Embryonic facial prominence (tissue), 1 donor: ENCODE results near the gene CARD11.
"Not testable (repeated sequence)": the region's sequence is repeated elsewhere in the genome, so short reads cannot be mapped to it uniquely, and the experiment has no call there.

ENCODE experiments used
- DNase-seq: peaks from one replicate; pipeline ENCODE4 v3.0.0-alpha.2; 2016; ENCODE audit errors: extremely low spot score

Gene CARD11

GRCh38 chr7:3064067-3064466 lies 20.4 kb upstream of the CARD11 start:
- DNase-seq, result no peak

DNA sequence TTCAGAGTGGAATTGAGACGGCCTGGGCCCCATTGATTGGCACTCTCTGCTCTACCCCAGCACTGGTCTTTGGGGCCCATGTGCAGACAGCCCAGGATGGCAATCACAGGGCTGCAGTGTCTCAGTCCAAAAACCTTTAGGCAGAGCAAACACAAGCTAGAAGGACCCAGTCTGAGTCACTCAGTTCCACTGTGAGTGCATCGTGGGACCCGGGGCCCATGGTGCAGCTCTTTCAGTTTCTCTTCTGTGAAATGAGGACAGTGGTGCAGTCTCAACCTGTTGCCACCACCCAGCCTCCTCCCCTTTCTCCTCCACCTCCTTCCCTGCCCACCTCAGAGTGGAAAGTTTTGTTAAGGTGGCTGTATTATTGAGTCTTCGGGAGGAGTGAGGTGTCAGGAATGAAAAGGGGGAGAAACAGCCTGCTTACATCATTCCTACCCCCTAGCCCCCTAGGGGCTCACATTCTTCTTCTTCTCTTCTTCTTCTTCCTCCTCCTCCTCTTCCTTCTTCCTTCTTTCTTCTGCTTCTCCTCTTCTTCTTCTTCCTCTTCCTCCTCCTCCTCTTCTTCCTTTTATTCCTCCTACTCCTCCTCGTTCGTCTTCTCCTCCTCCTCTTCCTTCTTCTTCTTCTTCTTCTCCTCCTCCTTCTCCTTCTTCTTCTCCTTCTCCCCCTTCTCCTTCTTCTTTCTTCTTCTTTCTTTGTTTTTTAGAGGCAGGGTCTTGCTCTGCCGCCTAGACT lies 19.5 kb upstream of the CARD11 start:
- DNase-seq, result no peak

- no peak for DNase-seq
Observed at GRCh38 chr7:3057066-3057420, 13.4 kb upstream of the CARD11 start.

- no peak for DNase-seq
Observed at GRCh38 chr7:3056234-3057065, 12.8 kb upstream of the CARD11 start.

- no peak for DNase-seq
Observed at GRCh38 chr7:3055626-3056025, 12.0 kb upstream of the CARD11 start.

DNA sequence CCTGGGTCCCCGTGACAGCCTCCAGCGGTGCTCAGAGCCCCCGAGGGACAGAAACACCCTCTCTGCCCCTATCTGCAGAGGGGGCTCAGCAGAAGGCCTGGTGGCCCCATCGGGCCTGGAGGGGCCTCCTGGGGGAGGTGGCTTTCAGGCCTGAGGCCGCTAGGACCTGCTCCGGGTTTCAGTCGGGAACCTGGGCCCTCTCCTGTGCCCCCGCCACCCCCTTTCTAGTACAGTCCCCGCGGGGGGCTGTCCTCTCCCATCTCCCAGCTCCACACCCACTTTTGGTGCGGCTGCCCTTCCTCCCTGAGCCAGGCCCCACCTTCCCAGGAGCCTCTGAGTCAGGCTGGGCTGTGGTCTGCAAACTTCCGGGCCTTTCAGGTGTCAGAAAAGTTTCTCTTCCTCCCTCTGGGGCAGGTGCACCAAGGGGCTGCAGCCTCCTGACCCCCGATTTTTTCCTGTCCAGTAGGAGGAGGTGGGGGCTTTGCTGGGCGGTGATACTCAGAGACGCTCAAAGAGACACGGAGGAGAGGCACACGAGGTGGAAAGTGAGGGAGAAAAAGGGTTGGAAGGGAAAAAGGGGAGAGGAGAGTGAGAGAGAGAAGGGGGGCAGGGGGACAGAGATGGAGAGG lies 692 bp downstream of the CARD11 start:
- no peak for DNase-seq

GRCh38 chr7:3041986-3042675 lies 1.5 kb downstream of the CARD11 start:
- no peak for DNase-seq

DNA sequence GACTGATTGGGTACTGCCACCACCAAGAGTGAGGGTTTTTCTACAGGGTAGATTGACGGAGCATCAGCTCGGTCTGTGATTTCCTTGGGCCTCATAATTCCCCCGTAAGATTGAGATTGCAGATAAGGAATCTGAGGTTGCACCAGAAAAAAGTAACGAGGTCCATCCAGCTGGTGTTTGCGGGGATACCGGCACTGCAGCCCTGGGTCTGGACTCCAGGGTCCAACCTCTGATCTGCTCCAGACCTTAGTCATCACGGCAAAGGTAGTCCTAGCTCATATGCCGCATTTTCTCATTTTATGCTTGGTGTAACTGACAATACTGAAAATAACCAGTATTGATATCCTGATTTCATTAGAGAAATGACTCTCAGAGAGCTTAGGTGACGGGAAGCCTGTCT lies 3.9 kb downstream of the CARD11 start:
- no peak for DNase-seq

GRCh38 chr7:3038011-3038410 lies 5.7 kb downstream of the CARD11 start:
- DNase-seq, result not testable (repeated sequence)

GRCh38 chr7:3037259-3037658 lies 6.4 kb downstream of the CARD11 start:
- DNase-seq, result no peak

- DNase-seq, result no peak
Observed at GRCh38 chr7:3034591-3035150, 9.0 kb downstream of the CARD11 start.

GRCh38 chr7:3033581-3033980 lies 10.1 kb downstream of the CARD11 start:
- no peak for DNase-seq

DNA sequence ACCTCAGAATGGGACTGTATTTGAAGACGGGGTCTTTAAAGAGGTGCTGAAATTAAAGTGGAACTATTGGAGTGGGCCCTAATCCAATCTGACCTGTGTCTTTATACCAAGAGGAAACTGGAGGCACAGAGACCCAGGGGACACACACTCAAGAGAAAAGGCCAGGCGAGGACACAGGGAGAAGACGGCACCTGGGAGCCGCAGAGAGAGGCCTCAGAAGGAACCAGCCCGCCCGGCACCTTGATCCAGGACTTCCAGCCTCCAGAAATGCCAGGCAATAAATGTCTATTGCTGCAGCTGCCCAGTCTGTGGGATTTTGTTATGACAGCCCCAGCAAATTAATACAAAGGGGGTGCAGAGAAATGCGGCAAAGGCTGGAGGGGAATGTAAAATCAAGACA lies 10.5 kb downstream of the CARD11 start:
- DNase-seq, result no peak

DNA sequence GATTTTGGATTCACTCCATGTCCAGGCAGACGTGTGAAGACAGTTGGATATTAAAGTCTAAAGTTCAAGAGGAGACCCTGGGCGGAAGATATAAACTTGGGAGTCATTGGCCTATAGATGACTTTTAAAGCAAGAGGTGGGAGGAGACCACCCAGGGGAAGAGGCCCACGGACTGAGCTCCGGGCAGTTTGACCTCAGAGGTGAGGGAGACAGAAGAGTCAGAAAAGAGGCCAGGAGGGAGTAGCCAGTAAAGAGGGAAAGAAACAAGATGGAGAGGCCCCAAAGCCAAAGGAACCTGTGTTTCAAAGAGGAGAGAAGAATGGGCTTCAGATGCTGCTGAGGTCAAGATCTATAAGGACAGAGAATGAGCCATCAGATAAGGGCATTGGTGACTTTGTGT lies 11.4 kb downstream of the CARD11 start:
- no peak for DNase-seq

DNA sequence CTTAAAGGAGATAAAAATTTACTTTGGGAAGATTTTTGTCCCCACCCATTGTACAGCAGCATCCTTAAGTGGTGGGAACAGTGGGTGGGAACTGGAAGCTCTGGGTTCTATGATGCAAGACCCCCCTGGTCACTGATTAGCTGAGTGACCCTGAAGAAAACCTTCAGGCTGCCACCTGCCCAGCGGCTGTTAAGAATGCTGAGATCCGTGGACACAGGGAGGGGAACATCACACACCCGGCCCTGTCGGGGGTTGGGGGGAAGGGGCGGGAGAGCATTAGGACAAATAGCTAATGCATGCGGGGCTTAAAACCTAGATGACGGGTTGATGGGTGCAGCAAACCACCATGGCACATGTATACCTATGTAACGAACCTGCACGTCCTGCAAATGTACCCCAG lies 14.5 kb downstream of the CARD11 start:
- no peak for DNase-seq

- no peak for DNase-seq
Observed at GRCh38 chr7:3028758-3029093, 14.9 kb downstream of the CARD11 start.

DNA sequence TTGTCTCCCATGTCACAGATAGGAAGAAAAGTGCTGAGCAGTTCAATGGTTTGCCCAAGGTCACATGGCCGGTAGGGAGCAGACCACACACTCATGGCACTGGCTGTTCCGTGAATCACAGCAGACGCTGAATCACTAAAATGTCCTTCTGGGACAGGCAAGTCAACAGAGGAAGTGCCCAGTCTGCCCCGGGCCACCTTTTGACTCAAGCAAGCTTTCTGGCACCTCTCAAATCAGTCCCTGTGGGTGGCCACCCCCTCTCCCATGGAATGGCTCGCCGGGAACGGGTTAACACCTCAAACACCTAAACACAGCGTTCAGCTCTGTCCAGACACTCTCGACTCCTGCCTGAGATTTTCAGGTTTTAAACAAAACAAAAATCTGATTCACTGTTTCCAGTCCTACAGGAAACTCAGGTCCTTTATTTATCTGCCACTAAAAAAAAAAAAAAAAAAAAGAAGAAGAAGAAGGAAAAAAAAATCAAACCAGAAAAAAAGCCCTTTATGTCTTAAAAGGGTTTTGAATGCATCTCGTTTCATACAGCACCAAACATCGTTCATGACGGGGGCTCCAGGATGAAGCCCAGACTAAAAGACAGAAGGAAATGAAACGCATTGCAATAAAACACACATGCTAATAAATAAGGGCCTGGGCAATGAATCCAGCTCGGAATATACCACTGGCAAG lies 15.5 kb downstream of the CARD11 start:
- DNase-seq, result no peak

- DNase-seq, result no peak
Observed at GRCh38 chr7:3027005-3027845, 16.4 kb downstream of the CARD11 start.

DNA sequence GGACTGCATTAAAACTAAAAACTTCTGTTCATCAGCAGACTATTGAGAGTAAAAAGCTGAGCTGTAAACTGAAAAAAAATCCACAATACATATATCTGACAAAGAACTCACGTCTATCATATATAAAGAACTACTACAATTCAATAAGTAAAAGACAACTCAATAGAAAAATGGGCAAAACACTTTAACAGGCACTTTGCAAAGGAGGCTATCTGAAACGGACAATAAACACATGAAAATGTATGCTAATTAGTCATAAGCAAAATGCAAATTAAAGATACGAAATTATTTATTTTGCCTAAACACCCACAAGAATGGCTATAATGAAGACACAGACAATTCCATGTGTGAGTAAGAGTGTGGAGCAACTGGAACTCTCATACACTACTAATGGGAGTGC lies 18.1 kb downstream of the CARD11 start:
- no peak for DNase-seq

GRCh38 chr7:3021825-3022224 lies 21.8 kb downstream of the CARD11 start:
- DNase-seq, result no peak

- DNase-seq, result not testable (repeated sequence)
Observed at GRCh38 chr7:3021224-3021623, 22.4 kb downstream of the CARD11 start.
